AG10803 (cell line): ENCODE results near the gene PLEKHH2.

Source experiments
- DNase-seq: peaks from one replicate; pipeline ENCODE4 v3.0.0; 2010; ENCODE audit warnings: low read depth
- H3K4me3 ChIP-seq: 2 replicates; pipeline ENCODE4 v1.5.1; 2011; ENCODE audit warnings: mild to moderate bottlenecking, low read length, control low read depth
- CTCF ChIP-seq: conservative IDR thresholded peaks from 2 replicates; pipeline ENCODE4 v1.5.1; 2011; ENCODE audit warnings: mild to moderate bottlenecking, low read length, control low read depth, inconsistent platforms

The PLEKHH2 gene

GRCh38 chr2:43707255-43708015, 70.4 kb downstream of the PLEKHH2 start:
- TF ChIP-seq CTCF, result no peak
- peak; percentile 68 for DNase-seq
- H3K4me3 ChIP-seq, result no peak overlapping the region

- H3K4me3 ChIP-seq, result no peak overlapping the region
- no peak for TF ChIP-seq CTCF
- DNase-seq, result no peak
Measured at GRCh38 chr2:43708178-43708577, 71.1 kb downstream of the PLEKHH2 start.

- no peak overlapping the region for H3K4me3 ChIP-seq
- no peak for TF ChIP-seq CTCF
- DNase-seq, result no peak
Measured at GRCh38 chr2:43708891-43709290, 71.8 kb downstream of the PLEKHH2 start.

- TF ChIP-seq CTCF, result no peak
- DNase-seq, result no peak
- H3K4me3 ChIP-seq, result no peak overlapping the region
Measured at GRCh38 chr2:43710866-43711265, 73.8 kb downstream of the PLEKHH2 start.

GRCh38 chr2:43714164-43714563, 77.1 kb downstream of the PLEKHH2 start:
- TF ChIP-seq CTCF, result no peak
- H3K4me3 ChIP-seq, result no peak overlapping the region
- peak; percentile 33 for DNase-seq

GRCh38 chr2:43715300-43716098, 78.4 kb downstream of the PLEKHH2 start:
- no peak for DNase-seq
- H3K4me3 ChIP-seq, result no peak overlapping the region
- no peak for TF ChIP-seq CTCF

- DNase-seq, result no peak
- no peak overlapping the region for H3K4me3 ChIP-seq
- TF ChIP-seq CTCF, result no peak
Measured at GRCh38 chr2:43717322-43717721, 80.3 kb downstream of the PLEKHH2 start.
